ENCODE results near the gene KRT71.

DNA sequence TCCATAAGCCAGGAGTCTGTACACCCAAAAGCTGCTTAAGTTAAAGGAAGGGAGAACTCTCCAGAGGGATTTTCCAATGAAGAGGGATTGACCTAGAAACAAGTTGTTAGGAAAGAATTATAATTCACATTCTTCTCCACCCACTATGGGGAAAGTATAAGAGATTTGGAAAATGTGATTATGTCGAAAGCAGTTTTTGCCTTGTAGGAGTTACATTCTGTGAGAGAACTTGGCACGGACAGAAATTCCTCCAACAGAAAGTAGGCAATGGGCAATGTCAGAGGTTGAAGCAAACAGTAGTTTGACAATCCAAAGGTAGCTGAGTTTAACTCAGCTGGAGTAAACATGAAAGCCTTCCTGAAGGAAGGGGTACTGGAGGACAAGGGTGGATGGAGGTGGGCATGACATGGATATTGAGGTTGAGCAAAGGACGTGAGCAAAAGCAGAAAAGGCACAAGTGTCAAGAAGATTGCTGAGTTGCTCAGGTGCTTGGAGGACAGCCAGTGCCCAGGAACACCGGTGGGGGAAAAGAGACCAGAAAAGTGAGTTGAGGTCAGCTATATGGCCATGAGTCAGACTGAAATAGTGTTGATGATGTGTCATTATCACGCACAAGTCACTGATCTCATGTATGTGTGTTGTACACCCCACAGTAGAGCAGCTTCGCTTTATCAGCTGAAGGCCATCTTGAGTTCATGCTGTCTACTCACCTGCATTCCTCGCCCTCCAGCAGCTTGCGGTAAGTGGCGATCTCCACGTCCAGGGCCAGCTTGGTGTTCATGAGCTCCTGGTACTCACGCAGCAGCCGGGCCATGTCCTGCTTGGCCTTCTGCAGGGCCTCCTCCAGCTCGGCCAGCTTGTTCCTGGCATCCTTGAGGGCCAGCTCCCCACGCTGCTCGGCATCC is 36.8 kb downstream of the KRT71 start:
- TF ChIP-seq, protein P1, sequence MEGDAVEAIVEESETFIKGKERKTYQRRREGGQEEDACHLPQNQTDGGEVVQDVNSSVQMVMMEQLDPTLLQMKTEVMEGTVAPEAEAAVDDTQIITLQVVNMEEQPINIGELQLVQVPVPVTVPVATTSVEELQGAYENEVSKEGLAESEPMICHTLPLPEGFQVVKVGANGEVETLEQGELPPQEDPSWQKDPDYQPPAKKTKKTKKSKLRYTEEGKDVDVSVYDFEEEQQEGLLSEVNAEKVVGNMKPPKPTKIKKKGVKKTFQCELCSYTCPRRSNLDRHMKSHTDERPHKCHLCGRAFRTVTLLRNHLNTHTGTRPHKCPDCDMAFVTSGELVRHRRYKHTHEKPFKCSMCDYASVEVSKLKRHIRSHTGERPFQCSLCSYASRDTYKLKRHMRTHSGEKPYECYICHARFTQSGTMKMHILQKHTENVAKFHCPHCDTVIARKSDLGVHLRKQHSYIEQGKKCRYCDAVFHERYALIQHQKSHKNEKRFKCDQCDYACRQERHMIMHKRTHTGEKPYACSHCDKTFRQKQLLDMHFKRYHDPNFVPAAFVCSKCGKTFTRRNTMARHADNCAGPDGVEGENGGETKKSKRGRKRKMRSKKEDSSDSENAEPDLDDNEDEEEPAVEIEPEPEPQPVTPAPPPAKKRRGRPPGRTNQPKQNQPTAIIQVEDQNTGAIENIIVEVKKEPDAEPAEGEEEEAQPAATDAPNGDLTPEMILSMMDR (conservative IDR thresholded peaks at IDR 0.05), result no peak
- no peak for TF ChIP-seq EZH2 (IDR thresholded peaks at IDR 0.05; ENCODE audit: low read depth)
